Rectal smooth muscle tissue (tissue), 1 donor: ENCODE results near the gene SERPINB7.
"Not testable (repeated sequence)": the region's sequence is repeated elsewhere in the genome, so short reads cannot be mapped to it uniquely, and the experiment has no call there.

Source experiments
- H3K27ac ChIP-seq: one replicate; pipeline ENCODE4 v1.7.0; 2013; ENCODE audit warnings: low read depth, low read length, inconsistent platforms
- H3K27me3 ChIP-seq: one replicate; pipeline ENCODE4 v1.7.0; 2013; ENCODE audit warnings: low read length; ENCODE audit not compliant: control insufficient read depth, insufficient read depth
- H3K36me3 ChIP-seq: one replicate; pipeline ENCODE4 v1.7.0; 2013; ENCODE audit warnings: low read length; ENCODE audit not compliant: control insufficient read depth, insufficient read depth
- H3K4me1 ChIP-seq: one replicate; pipeline ENCODE4 v1.7.0; 2013; ENCODE audit warnings: low read length; ENCODE audit not compliant: control insufficient read depth, insufficient read depth
- H3K4me3 ChIP-seq: one replicate; pipeline ENCODE4 v1.7.0; 2013; ENCODE audit warnings: low read length
- H3K9ac ChIP-seq: one replicate; pipeline ENCODE4 v1.7.0; 2013; ENCODE audit warnings: low read length

Gene SERPINB7

GRCh38 chr18:63759786-63760185 is 15.4 kb upstream of the SERPINB7 start:
- H3K36me3 ChIP-seq, H3K27me3 ChIP-seq, H3K9ac ChIP-seq, H3K4me1 ChIP-seq, H3K27ac ChIP-seq, H3K4me3 ChIP-seq: not testable (repeated sequence)

GRCh38 chr18:63762518-63762917 is 12.7 kb upstream of the SERPINB7 start:
- Histone ChIP-seq H3K4me3 (no peak overlapping the region), H3K27me3 (no peaks in the 10 kb centered on the region), H3K9ac (no peak overlapping the region), H3K27ac (no peak overlapping the region), H3K36me3 (no peaks in the 10 kb centered on the region), H3K4me1 (no peaks in the 10 kb centered on the region)

GRCh38 chr18:63763831-63764600 is 11.2 kb upstream of the SERPINB7 start:
- Histone ChIP-seq H3K27me3 (no peaks in the 10 kb centered on the region), H3K4me1 (no peaks in the 10 kb centered on the region), H3K4me3 (no peak overlapping the region), H3K36me3 (no peaks in the 10 kb centered on the region), H3K9ac (no peak overlapping the region), H3K27ac (no peak overlapping the region)

GRCh38 chr18:63765837-63766236 is 9.4 kb upstream of the SERPINB7 start:
- Histone ChIP-seq H3K27me3 (no peaks in the 10 kb centered on the region), H3K4me1 (no peaks in the 10 kb centered on the region), H3K4me3 (no peak overlapping the region), H3K9ac (no peak overlapping the region), H3K27ac (no peak overlapping the region), H3K36me3 (no peaks in the 10 kb centered on the region)

- no peaks in the 10 kb centered on the region for H3K4me1 ChIP-seq
- H3K36me3 ChIP-seq: no peaks in the 10 kb centered on the region
- H3K9ac ChIP-seq: no peak overlapping the region
- no peaks in the 10 kb centered on the region for H3K27me3 ChIP-seq
- no peak overlapping the region for H3K4me3 ChIP-seq
- H3K27ac ChIP-seq: no peak overlapping the region
These were observed 1.7 kb upstream of the SERPINB7 start for GRCh38 chr18:63773551-63773950.

DNA sequence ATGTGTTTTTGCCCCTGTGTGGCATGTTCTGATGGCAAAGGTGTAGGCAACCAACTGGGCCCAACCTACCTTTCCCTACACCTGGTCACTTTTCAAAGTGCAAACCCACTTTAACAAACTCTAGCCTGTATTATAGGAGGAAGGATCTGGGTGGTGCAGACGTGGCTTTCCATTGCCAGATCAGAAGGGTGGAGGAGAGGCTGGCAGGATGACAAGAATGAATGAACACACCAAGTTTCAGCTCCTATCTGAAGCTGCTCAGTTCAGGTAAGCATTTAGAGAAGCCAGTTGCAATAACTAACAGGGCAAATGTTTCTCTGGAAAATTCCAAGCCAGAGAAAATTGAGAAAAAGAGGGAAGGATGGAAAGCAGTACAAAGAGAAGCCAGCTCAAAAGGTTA is 707 bp upstream of the SERPINB7 start:
- no peak overlapping the region for H3K27ac ChIP-seq
- no peaks in the 10 kb centered on the region for H3K36me3 ChIP-seq
- no peaks in the 10 kb centered on the region for H3K4me1 ChIP-seq
- no peak overlapping the region for H3K9ac ChIP-seq
- no peak overlapping the region for H3K4me3 ChIP-seq
- H3K27me3 ChIP-seq: no peaks in the 10 kb centered on the region

DNA sequence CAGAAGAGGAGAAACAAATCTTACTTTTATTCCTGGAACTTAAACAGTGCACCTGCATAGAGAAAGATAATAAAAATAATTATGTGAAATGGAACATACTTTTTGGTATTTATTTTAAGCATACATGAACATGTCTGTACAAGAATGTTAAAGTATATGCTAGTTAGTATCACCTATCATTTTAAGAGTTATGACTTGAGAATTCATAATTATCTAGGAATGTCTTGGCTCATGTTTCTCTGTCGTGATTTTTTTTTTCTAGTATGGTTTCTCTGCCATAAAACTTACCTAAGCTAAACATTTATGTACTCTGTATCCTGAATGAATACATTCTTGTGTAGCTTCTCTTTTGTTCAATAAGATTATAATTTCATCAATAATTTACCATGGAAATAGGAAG is 4.2 kb downstream of the SERPINB7 start:
- H3K27me3 ChIP-seq: no peaks in the 10 kb centered on the region
- no peak overlapping the region for H3K9ac ChIP-seq
- no peaks in the 10 kb centered on the region for H3K4me1 ChIP-seq
- H3K27ac ChIP-seq: no peak overlapping the region
- no peaks in the 10 kb centered on the region for H3K36me3 ChIP-seq
- H3K4me3 ChIP-seq: no peak overlapping the region

DNA sequence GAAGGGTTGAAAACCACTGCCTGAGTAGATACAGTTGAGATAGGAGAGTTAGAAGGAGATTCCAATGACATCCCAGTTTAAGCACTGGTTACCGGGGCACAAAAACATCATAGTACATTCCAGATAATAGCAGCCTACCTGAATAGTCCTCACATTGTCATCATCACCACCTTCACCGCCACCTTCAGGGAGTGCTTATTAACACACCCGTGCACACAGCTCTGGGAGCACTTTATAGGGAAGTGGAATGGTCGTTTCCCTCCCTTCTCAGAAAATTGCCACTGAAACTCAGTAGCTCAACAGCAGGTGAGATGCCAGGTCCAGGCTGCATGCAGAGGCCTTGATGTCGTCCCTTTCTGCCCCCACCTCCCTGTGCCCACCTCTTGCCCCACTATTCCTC is 8.2 kb downstream of the SERPINB7 start:
- no peak overlapping the region for H3K27ac ChIP-seq
- no peak overlapping the region for H3K9ac ChIP-seq
- no peak overlapping the region for H3K4me3 ChIP-seq
- H3K4me1 ChIP-seq: no peaks in the 10 kb centered on the region
- H3K36me3 ChIP-seq: no peaks in the 10 kb centered on the region
- no peaks in the 10 kb centered on the region for H3K27me3 ChIP-seq

- no peaks in the 10 kb centered on the region for H3K4me1 ChIP-seq
- H3K9ac ChIP-seq: no peak overlapping the region
- H3K27me3 ChIP-seq: no peaks in the 10 kb centered on the region
These were observed 9.7 kb downstream of the SERPINB7 start for GRCh38 chr18:63784787-63785452.

DNA sequence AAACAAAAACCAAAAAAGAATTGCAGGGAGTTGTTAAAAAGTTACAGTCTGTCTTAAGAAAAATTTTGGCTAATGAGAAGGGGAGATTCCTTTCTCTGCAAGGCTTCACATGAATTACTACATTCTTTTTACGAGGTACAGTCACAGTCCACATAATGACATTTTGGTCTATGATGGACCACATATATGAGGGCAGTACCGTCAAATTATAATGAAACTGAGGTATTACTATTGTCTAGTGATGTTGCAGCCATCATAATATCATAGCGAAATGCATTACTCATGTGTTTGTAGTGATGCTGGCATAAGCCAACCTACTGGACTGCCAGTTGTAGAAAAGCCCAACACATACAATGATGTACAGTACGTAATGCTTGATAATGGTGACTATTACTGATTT is 12.5 kb downstream of the SERPINB7 start:
- Histone ChIP-seq H3K27ac (no peak overlapping the region), H3K4me3 (no peak overlapping the region), H3K27me3 (no peaks in the 10 kb centered on the region), H3K9ac (no peak overlapping the region), H3K4me1 (no peaks in the 10 kb centered on the region), H3K36me3 (no peaks in the 10 kb centered on the region)

More at GRCh38 chr18:63784787-63785452, 9.7 kb downstream of the SERPINB7 start:
- no peaks in the 10 kb centered on the region for H3K36me3 ChIP-seq
- H3K4me3 ChIP-seq: no peak overlapping the region
- no peak overlapping the region for H3K27ac ChIP-seq

DNA sequence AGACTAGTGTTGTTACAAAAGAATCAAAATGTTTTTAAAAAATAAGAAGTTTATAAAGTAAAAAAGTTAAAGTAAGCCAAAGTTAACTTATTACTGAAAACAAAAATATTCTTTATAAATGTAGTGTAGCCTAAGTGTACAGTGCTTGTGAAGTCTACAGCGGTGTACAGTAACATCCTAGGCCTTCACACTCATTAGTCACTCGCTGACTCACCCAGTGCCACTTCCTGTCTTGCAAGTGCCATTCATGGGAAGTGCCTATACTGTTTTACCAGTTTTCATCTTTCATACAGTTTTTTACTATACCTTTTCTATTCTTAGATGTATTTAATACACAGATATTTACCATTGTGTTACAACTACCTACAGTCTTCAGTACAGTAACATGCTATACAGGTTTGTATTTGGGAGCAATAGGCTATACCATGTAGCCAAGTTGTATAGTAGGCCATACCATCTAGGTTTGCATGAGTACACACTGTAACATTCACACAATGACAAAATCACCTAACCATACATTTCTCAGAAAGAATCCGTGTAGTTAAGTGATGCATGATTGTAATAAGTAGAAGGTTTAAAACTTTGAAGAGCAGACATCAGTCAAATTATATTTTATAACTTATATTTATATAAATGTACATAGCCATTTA is 13.4 kb downstream of the SERPINB7 start:
- no peak overlapping the region for H3K4me3 ChIP-seq
- no peak overlapping the region for H3K9ac ChIP-seq
- no peaks in the 10 kb centered on the region for H3K27me3 ChIP-seq
- H3K27ac ChIP-seq: no peak overlapping the region
- H3K36me3 ChIP-seq: no peaks in the 10 kb centered on the region
- no peaks in the 10 kb centered on the region for H3K4me1 ChIP-seq

GRCh38 chr18:63789327-63789726 is 14.1 kb downstream of the SERPINB7 start:
- Histone ChIP-seq H3K4me1 (no peaks in the 10 kb centered on the region), H3K36me3 (no peaks in the 10 kb centered on the region), H3K27ac (no peak overlapping the region), H3K4me3 (no peak overlapping the region), H3K27me3 (no peaks in the 10 kb centered on the region), H3K9ac (no peak overlapping the region)
